Stimulated activated CD4-positive, alpha-beta T cell treated with anti-CD3 and anti-CD28 coated beads, Interleukin-1b, Interleukin-23, amount 100 ng/mL, for 1 hour (primary cell): ENCODE data around the gene POLH.
A peak's percentile ranks its signal among the peaks of the same experiment; 100 is the strongest.
"Not testable (repeated sequence)": the region's sequence is repeated elsewhere in the genome, so short reads cannot be mapped to it uniquely, and the experiment has no call there.

Experiments
- DNase-seq, 2 donors: peaks; one replicate each; pipeline ENCODE4 v3.0.0-alpha.2; 2020; ENCODE audit warnings: low read depth in 2 of 2

Gene POLH

GRCh38 chr6:43630980-43631619 lies 55.1 kb downstream of the POLH start:
- no peak for DNase-seq

- not testable (repeated sequence) for DNase-seq
Observed at GRCh38 chr6:43633002-43633401, 57.0 kb downstream of the POLH start.

DNA sequence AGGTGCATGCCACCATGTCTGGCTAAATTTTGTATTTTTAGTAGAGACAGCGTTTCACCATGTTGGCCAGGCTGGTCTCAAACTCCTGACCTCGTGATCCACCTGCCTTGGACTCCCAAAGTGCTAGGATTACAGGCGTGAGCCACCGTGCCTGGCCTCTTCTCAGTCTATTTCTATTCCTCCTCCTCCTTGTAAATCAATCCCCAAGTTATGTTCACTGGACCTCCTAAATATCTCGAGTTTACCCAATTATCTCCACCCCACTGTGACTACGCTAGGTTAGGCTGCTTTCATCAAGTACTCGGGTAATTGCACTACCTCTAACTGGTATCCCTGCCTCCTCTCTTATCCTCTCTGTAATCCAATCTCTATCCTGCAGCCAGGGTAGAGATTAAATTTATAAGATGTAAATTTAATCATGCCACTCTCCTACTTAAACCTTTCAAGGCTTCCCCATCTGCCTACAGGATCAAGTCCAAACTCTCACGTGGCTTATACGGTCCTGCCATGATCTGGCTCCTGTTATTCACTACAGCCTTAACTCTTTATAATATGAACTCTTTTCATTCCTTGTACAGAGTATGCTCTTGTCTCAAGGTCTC lies 58.8 kb downstream of the POLH start:
- DNase-seq: no peak

- DNase-seq: peak; percentile 54 to 60
Observed at GRCh38 chr6:43635387-43636307, 59.7 kb downstream of the POLH start, which contains the start of gene MAD2L1BP. Gene MAD2L1BP (plus strand): TSS chr6:43635840. CDS start chr6:43635876, 36 bp downstream.

DNA sequence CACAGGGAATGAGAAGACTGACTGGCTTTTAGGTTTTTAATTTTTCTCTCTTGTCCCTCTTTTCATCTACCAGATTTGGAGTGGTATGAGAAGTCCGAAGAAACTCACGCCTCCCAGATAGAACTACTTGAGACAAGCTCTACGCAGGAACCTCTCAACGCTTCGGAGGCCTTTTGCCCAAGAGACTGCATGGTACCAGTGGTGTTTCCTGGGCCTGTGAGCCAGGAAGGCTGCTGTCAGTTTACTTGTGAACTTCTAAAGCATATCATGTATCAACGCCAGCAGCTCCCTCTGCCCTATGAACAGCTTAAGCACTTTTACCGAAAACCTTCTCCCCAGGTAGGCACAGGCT lies 60.3 kb downstream of the POLH start:
- DNase-seq: no peak

DNA sequence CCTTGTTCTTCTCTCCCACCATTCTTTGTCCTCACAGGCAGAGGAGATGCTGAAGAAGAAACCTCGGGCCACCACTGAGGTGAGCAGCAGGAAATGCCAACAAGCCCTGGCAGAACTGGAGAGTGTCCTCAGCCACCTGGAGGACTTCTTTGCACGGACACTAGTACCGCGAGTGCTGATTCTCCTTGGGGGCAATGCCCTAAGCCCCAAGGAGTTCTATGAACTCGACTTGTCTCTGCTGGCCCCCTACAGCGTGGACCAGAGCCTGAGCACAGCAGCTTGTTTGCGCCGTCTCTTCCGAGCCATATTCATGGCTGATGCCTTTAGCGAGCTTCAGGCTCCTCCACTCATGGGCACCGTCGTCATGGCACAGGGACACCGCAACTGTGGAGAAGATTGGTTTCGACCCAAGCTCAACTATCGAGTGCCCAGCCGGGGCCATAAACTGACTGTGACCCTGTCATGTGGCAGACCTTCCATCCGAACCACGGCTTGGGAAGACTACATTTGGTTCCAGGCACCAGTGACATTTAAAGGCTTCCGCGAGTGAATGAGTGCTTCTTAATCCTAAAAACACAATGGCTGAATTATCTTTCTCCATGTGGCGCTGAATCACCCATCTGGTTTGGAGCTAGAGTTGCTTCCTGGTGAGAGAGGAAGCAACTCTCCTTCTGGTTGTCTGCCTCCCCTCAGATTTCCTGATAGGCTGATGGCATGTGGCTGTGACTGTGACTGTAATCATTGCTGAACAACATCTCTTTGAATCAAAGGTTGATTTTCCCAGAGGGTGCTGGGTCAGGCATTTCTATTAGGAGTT lies 64.2 kb downstream of the POLH start:
- no peak for DNase-seq

DNA sequence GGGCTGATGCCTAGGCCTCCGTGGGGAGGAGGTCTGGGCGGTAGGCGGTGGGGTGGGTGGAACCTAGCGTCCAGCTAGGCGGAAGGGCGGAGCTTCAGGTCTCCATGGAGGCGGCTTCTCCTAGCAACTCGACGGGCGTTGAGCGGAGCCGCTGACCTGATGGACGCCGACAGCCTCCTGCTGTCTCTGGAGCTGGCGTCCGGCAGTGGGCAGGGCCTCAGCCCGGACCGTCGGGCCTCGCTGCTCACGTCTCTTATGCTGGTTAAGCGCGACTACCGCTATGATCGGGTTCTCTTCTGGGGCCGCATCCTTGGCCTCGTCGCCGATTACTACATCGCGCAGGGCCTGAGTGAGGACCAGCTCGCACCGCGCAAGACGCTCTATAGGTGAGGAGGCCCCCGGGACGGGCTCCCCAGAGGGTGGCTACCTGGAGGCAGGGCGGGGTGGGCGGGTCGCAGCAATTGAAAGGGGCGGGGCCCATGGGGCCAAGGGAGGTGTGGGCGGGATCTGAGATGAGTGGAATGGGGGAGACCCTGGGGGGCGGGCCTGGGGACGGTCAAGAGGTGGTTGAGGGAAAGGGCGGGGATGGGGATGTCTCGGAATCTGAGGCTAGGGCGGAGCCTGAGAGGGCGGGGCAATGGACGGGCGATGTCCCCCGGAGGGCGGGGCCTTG lies 69.1 kb downstream of the POLH start, which contains the start of gene RSPH9:
RSPH9 (plus strand) TSS at position 97 of the 673 bp plus-strand sequence; CDS start at position 160, 63 bp downstream.
- peak in 1 of 2 donors; percentile 51 for DNase-seq

DNA sequence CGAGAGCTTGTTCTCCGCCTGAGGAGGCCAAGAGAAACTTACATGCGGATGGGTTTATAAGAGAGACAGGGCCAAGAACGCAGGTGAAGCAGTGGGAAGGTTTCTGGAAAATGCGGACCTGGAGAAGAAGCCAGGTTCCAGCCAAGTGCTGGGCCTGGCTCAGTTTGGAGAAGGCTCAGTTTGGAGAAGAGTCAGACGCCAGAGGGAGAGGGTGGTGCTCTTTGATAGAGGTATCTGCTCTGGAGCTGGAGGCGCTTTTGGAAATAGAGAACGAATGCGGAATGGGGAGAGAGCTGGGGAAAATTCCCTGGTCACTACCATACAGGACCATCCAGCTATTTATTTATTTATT lies 69.6 kb downstream of the POLH start:
- no peak for DNase-seq

GRCh38 chr6:43647613-43648012 lies 71.6 kb downstream of the POLH start:
- no peak for DNase-seq

GRCh38 chr6:43648248-43648647 lies 72.3 kb downstream of the POLH start:
- DNase-seq: no peak

DNA sequence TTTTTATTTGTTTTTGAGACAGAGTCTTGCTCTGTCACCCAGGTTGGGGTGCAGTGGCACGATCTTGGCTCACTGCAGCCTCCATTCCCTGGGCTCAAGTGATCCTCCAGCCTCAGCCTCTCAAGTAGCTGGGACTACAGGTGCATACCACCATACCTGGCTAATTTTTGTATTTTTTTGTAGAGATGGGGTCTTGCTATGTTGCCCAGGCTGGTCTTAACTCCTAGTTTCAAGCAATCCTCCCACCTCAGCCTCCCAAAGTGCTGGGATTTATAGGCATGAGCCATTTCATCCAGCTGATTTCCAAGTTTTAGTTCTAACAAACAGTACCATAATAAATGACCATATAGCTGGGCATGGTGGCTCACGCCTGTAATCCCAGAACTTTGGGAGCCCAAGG lies 76.8 kb downstream of the POLH start:
- DNase-seq: not testable (repeated sequence)

DNA sequence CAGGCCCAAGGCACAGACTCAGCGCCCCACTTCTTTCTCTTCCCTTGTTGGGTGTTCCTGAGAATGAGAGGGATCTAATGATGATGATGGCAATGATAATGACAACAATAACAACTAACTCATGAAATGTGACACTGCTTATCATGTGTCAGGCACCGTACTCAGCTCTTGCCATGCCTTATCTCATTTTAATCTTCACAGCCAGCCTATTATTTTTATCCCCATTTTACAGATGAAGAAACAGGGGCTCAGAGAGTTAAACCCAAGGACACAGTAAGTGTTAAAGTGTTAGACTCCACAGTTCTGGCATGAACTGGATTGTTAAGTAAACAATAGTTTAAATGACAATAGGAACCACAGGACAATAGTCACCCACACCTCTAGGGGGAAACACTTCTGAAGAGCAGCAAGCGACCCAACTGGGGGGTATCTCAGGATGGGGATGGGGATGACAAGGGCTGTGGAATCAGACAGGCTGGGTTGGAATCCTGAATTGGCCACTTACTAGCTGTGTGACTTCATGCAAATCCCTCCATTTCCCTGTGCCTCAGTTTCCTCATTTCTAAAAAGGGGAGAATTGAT lies 81.3 kb downstream of the POLH start:
- no peak for DNase-seq

GRCh38 chr6:43658161-43658560 lies 82.2 kb downstream of the POLH start:
- DNase-seq: no peak

- DNase-seq: not testable (repeated sequence)
Observed at GRCh38 chr6:43662948-43663347, 87.0 kb downstream of the POLH start.
